Retinal pigment epithelial cell (primary cell): Measurements from ENCODE around the gene MAPKBP1.

Experiments used
- DNase-seq: peaks from one replicate; pipeline ENCODE4 v3.0.0-alpha.2; 2010; ENCODE audit warnings: low read depth
- H3K4me3 ChIP-seq: 2 replicates; pipeline ENCODE4 v1.5.1; 2011; ENCODE audit warnings: mild to moderate bottlenecking, low read length, control low read depth, moderate library complexity
- TF ChIP-seq, protein P1 (sequence below): conservative IDR thresholded peaks from 2 replicates; pipeline ENCODE4 v1.5.1; 2011; ENCODE audit warnings: low read depth, low read length, control low read depth, inconsistent platforms

MAPKBP1 gene

GRCh38 chr15:41792000-41792637 is 17.8 kb downstream of the MAPKBP1 start:
- TF ChIP-seq, protein P1, sequence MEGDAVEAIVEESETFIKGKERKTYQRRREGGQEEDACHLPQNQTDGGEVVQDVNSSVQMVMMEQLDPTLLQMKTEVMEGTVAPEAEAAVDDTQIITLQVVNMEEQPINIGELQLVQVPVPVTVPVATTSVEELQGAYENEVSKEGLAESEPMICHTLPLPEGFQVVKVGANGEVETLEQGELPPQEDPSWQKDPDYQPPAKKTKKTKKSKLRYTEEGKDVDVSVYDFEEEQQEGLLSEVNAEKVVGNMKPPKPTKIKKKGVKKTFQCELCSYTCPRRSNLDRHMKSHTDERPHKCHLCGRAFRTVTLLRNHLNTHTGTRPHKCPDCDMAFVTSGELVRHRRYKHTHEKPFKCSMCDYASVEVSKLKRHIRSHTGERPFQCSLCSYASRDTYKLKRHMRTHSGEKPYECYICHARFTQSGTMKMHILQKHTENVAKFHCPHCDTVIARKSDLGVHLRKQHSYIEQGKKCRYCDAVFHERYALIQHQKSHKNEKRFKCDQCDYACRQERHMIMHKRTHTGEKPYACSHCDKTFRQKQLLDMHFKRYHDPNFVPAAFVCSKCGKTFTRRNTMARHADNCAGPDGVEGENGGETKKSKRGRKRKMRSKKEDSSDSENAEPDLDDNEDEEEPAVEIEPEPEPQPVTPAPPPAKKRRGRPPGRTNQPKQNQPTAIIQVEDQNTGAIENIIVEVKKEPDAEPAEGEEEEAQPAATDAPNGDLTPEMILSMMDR, result no peak
- no peak overlapping the region for H3K4me3 ChIP-seq
- no peak for DNase-seq

DNA sequence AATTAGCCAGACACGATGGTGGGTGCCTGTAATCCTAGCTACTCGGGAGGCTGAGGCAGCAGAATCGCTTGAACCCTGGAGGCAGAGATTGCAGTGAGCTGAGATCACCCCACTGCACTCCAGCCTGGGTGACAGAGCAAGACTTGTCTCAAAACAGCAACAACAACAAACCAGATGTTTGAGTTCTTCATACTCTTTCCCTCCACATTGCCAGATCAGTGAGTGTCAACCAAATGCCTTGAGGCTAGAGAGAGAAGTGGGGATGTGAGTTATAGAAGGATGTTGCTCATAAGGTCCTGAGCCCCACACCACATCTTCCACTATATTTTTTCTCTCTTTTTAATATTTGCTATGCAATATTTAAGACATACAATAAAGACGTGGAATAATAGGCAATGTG is 19.8 kb downstream of the MAPKBP1 start:
- no peak overlapping the region for H3K4me3 ChIP-seq
- no peak for DNase-seq
- TF ChIP-seq, protein P1, result no peak

DNA sequence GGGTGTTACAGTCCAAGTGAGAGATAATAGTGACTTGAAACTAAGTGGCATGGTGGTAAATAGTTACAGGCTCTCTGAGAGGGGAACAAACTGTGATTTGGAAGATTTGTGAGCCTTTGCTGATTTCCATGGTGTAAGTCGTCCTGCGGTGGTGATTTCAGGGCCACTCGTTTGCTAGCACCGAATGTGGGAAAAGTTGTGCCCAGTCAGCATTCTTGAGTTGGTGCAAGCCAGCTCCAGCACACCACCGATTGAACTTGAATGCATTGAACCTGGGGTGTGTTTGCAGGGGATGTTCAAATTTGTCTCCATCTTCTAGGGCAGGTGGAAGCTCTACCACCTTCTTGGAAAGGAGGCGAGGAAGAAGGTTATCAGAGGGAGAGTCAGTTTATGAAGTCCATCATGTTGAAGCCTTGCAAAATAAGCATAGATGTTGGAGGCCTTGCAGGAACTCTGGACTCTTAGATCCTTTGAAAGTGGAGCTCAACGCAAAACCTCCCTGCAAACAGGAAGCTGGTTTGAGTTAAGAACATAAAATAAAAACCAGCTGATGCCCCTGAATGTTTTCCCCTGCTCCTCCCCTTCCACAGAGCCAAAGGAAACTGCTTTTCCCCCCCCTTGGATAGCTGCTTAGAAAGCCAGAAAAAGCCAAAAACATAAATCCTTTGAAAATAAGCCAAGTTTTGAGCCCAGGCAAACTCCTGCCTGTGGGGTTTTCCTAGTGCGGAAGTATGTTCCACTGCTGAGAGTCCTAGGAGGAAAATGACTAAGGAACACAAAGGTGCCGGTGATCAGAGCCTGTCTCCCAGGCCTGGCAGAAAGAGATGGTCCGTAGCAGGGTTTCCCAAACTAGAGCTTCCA is 21.9 kb downstream of the MAPKBP1 start:
- TF ChIP-seq, protein P1, result no peak
- H3K4me3 ChIP-seq, result no peak overlapping the region
- no peak for DNase-seq

- no peak for DNase-seq
- TF ChIP-seq, protein P1, result no peak
- H3K4me3 ChIP-seq, result no peak overlapping the region
Measured at GRCh38 chr15:41797201-41797944, 23.1 kb downstream of the MAPKBP1 start.

DNA sequence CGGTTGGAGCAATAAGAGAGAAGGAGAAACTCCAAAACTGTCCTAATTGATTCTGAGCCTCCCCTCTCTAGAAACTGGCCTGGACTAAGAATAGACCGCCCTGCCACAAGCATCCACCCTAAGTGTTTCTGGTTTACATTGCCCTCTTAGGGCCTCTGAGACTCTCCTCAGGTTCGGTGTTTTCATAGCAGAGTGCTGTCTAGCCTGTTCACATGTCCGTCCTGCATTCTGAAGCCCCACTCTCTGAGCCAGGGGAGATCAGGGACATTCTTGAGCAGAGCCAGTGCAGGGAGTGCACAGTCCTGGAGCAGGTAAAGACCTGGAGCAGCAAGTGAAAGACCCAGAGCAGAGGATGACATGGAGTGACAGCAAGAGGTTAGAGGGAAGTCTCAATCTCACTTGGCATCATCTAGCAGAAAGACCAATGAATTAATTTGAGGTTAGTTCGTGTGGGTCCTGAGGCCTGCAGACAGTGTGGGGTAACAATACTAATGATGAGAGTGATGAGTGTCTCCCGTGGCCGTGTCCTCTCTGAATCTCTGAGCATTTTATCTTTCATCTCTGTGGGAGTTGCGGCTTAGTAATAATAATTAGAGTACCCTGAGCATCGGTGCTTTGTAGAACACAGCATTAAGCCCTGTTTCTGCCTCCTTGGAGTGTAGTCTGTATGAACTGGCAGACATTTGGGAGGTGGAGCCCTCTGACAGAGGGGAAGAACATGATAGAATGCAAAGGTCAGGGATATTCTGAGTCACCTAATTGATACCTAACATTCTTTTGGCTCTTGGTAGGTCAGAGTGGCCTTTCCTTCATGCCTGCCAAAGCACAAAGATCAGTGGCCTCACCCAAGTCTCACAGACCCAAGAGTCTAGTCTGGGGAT is 24.6 kb downstream of the MAPKBP1 start:
- no peak for DNase-seq
- TF ChIP-seq, protein P1, result no peak
- H3K4me3 ChIP-seq, result no peak overlapping the region

DNA sequence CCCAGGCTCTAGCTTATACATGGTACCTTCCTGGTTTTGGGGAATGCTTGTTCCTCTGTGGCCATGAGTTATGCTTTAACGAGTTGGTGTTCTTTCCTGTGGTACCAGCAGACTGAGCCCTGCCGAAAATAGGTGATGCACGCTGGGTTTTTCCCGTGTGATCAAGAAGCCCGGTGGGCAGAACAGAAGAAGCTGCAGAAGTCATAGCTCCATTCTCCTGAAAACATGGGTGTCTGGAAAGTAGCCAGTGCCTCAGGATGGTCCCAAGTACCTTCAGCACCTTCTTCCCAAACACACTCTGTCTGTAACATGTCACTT is 25.2 kb downstream of the MAPKBP1 start:
- TF ChIP-seq, protein P1, result no peak

More for the DNA sequence above, 25.2 kb downstream of the MAPKBP1 start:
- DNase-seq, result no peak
- no peak overlapping the region for H3K4me3 ChIP-seq
